Hippocampal formation (tissue), 2 donors: ENCODE data around the gene IL1RN.

ENCODE experiments used
- DNase-seq, 2 donors: peaks; one replicate each; lab custom pipeline; 2025; lab: John Stamatoyannopoulos, UW

IL1RN gene

DNA sequence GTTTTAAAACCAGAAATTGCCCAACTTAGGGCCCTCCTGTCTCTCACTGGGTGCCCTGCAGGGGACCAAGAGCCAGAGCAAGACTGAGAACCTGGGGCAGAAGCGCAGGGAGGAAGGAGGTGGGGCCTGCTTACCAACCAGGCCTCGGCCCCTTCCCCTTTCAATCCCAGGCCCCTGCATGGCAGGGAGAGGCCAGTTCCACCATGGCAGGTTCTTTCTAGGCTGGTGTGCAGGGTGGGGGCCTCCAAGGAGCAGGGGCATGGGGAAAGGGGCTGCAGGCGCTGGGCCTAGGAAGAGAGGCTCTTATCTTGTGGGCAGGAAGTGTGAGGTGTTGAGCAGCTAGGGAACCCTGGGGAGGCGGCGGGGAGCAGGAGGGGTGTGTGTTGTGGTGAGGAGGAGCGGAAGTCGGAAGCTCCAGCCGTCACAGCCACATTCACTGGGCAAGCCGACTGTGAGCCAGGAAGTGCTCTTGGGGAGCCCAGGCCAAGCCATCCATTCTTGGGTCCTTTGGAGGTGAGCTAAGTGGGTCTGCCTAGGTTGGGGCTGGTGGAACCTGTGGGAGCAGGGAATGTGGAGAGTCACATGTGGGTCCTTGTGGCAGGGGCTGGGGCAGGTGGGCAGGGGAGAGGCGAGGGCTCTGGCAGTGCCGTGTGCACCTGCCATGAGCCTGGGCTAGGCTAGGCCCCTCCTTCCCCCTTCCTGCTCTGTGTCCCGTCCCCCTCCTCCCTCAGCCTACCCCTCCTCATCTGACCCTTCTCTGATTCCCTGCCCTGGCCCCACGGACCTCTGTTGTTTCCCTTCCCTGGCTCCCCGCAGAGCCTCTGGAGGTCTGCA, 46.4 kb downstream of the IL1RN start, which contains the start of gene PSD4:
TSS of gene PSD4 (plus strand) at position 430 of the 834 bp plus-strand sequence. CDS start 8,486 bp downstream, outside the sequence.
- peak in 1 of 2 donors; percentile 53 for DNase-seq

DNA sequence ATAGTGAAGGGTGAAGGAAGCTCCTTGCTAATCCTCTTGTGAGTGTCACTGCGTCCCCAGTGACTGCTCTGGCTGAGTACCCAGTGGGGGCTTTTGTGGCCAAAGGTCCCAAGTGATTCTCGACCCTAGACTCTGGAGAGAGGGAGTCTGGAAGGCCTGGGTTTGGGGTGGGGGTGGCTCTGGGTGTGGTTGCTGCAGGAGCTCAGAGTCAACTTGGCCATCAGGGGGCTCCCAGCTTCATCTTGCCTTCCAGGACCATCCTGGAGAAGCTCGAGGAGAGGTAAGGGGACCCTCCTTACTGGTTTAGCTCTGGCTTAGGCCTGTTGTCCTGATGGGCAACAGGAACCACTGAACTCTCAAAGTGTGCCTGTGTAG, 47.0 kb downstream of the IL1RN start:
- DNase-seq, result no peak

DNA sequence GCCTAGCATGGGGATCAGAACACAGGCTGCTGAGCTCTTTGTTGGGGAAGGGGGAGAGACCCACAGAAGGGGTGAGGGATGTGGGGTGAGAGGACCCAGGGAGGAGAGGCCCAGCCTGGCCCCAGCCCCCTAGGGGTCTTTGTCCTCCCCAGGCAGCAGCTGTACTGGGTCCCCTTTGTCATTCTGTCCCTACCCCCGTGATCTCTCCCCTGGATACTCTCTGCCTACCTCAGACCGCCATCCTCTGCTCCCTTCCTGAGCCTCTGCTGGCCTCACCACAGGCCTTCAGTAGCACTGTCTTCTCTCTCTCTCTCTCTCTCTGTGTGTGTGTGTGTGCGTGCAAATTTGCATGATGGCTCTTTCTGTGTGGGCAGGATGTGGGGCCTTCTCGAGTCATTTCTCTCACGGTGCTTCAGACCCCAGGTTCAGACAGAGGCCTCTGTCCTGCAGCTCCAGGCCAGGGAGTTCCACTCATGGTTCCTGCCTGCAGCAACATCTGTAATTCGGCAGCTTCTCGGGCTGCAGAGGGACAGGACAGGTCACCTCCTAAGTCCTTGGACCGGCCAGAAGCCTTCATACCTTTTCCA, 47.7 kb downstream of the IL1RN start:
- DNase-seq, result no peak

DNA sequence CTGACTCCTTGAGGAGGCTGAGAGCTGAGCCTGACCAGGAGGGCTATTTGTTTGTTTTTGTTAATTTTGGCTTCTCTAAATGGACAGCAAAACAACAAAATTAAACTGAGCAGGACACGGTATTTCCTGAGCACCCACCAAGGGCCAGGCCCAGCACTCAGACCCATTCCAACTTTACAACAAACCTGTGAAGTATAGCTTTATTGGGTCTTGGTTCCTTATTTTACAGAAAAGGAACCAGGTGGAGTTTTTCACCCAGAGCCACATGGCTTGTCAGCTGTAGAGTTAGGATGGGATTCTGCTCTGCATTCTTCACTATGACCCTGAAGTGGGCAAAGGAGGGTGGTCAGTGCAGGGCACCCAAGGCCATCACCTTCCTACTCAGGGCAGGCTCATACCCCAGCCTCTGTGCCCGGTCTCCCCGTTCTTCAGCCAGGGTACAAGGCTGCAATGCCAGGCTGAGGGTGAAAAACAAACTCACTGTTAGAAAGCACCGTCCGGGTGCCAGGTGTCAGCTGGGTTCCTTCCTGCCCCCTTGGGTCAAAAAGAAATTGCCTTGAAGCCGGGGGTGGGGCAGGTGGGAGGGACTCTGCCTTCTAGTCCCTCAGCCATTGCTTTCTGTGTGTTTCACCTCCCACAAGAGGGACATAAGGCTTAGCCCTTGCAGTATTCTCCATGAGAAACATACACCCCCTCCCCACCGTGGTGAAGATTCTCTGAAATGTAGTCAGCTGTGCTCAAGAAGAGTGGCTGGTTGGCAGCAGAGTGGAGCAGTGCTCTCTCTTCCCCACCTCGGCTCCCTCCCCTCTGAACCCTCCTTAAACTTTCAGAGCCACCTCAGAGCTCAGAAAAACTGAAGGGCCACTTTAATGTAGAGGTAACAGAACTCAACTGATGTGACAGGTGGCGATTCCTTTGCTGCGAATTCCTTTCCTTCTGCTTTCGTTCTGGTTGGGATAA, 48.6 kb downstream of the IL1RN start:
- DNase-seq, result no peak

DNA sequence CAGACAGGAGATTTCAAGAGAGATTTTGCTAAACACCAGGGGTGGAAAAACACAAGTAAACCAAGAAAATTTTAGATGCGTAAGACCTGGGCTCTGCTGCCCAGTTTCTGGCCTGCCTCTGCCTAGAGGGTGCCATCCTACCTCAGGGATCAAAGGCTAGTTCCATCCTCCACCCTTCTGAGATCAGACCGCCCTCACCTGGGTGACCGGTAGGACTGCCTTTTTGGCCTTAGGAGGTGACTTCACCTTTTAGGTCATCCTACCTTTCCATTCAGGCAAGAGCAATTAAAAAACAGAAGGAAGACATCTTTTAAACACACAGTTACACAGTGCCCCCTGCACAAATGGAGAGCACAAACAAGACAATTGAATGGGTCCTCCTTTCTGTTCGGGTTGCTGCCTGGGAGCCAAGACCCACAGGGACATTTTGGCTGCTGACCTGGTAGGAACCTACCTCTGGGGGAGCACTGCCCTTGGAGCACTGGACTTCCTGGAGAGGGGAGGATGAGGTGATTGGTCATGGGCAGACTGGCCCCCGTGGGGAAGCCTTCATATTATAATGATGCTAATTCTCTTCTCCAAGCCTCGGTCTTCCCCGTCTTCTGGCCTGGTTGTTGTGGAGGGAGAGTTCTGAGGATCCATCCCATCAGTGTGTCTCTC, 49.4 kb downstream of the IL1RN start:
- DNase-seq, result no peak

DNA sequence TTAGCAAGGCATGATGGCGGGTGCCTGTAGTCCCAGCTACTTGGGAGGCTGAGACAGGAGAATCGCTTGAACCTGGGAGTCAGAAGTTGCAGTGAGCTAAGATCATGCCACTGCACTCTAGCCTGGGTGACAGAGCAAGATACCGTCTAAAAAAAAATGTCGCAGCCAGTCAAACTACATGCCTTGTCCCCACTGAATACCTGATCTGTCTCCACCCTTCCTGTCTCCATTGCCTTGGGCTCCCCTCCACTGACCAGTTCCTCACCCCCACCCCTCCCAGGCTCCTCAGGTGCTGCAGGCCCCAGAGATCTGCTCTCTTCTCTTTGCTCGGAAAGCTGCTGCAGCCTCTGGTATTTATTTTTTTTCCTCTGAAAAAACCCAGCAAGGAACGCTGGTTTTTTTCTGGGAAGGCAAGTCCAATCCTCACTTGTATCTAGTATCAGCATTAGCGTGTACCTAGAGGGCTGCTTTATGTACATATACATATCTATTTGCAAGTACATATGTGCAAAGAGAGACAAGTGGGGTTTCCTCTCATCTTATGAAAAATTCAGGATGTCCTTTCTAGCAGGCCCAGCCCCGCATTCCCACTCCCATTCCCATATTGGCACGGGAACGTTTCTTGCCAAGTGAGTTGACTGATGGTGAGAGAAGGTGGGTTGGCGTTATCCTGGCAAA, 50.8 kb downstream of the IL1RN start:
- DNase-seq, result no peak

DNA sequence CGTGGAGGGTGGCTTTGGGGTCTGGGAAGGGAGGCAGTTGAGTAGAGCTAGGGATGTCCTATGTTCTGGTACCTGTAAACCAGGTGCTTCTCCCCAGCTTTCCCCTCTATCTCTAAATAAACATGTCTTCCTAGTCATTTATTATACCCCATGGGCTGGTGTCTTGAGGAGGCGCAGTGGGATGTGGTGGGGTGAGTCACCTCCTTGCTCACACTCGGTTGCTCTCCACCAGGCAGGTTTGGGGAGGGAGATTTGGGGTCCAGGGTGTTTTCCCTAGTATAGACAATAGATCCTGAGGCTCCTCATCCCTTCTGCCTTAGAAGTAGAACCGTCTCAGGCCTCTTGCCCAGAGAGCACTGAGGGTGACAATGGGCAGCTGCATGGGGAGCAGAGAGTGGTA, 51.5 kb downstream of the IL1RN start:
- DNase-seq, result no peak

DNA sequence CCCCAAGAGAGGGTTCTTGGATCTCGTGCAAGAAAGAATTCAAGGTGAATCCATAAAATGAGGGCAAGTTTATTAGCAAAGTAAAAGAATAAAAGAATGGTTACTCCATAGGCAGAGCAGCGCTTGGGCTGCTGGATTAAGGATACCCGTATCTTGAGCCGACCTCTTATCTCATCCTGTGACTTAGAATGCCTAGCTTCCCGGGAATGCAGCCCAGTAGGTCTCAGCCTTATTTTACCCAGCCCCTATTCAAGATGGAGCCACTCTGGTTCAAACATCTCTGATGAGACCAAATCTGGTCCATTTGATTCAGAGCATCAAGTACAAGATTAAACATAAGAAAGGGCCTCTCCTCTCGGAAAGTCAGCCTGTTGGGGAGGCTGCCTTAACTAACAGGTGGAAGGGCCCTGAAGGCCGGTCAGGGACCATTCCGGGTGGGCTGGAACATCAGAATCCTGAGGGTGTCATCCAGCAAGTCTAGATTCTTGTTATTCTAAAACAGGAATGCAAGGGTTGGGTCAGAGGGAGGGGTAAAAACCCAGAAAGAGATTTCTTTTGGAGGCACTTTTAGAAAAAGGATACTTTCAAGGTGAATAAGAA, 52.1 kb downstream of the IL1RN start:
- DNase-seq, result no peak

DNA sequence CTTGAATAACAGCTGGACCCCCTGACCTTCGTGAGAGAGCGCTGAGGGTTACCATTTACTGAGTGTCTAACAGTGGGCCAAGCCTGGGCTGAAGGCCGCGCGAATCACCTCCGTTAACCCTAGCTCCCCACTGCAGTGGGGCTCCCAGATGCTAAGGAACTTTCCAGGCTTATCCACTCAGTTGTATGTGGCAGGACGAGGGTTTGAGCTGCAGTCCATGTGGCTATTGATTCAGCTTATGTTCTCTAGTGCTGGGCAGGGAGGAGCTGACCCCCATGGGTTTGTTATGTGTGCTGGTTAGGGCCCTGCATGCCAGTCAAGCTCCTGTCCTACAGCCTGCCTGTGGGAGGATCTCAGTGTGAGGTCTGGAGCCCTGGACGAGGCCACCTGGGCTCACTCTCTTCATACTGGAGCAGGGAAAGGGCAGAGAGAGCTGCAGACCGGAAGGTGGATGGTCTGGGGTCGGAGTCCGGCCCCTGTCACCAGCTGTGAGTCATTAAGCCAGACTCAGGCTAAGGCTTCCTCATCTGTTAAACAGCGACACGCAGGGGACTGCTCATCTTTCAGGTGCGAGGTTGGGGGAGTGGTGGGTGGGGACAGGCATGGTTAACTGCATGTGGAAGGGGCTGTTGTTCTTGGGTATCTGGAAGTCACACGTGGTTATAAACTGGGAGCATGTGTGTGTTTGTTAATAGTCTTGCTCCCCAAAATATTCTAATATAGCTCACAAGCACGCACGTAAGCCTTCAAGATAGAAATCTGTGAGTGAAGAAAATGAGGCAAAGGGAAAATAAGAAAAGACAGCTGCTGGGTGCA, 52.9 kb downstream of the IL1RN start:
- DNase-seq, result no peak

DNA sequence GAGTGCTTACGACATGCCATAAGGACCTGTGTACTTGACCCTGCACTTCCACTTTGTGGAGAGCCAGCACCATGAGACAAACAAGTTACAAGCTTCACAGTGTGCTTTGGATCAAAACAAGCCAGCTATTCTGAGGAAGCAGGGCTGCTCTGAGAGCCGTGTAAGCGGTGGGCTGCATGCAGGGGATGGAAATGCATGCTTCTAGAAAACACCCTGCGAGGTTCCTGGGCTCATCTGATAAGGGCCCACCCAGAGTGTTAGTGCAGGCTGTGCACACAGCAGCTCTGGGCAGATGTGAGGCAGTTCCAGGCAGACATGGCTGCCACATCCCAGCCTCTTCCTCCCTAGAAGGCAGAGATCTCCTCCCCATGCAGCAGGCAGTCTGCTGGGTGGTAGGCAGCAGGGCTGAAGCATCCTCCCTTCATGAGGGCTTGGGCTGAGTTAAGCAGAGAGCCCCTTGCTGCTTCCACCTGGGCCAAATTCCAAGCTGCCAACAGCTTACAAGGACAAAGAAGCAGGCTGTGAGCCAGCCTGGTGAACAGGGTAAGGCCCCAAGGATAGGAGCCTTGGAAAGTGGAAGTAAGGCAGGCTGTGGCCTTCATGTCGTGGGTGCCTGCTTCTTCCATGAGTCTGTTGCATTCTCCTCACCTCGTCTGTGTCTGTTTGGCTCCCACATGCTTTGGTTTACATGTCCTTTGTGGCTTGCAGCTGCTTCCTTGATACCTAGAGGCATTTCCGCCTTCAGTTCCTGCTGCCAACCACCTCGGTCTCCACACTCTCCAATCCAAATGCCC, 54.1 kb downstream of the IL1RN start:
- DNase-seq, result no peak

DNA sequence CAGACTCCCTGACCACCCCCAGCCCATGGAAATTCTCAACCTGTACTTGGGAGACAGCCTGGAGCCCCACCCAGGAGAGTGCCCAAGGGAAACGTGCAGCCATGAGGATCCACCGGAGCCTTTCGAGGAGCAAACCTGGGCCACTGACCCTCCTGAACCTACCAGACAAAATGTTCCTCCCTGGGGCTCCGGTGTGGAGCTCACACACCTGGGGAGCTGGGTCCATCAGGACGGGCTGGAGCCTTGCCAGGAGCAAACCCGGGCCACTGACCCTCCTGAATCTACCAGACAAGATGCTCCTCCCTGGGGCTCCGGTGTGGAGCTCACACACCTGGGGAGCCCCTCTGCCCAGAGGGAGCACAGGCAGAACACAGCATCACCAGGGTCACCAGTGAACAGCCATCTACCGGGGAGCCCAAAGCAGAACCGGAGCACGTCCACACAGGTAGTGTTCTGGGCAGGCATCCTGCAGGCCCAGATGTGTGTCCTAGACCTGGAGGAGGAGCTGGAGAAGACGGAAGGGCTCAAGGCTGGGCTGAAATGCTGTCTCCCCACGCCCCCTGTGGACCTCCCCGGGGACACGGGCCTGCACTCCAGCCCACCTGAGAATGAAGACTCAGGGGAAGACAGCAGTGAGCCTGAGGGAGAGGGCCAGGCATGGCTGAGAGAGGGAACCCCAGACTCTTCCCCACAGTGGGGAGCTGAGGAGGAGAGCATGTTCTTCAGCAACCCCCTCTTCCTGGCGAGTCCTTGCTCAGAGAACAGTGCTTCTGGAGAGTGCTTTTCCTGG, 55.3 kb downstream of the IL1RN start:
- no peak for DNase-seq

DNA sequence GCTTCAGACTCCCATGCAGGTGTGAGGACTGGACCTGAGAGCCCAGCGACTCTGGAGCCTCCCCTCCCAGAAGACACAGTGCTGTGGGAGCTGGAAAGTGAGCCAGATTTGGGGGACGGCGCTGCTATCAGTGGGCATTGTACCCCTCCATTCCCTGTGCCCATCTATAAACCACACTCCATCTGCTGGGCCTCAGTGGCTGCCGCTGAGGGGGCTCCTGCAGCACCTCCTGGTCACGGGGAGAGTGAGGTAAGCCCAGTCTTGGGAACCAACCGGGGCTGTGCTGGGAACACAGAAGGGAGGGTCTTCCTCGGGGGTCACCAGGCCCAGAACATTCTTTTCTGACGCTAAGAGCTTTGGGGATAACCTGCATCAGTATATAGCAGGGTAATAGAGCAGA, 55.9 kb downstream of the IL1RN start:
- no peak for DNase-seq
